K562 treated with DMSO at 1 percent for 12 hours (cell line): ENCODE measurements around the gene PSG3. TPM values are rescaled to one million over a fixed set of nuclear protein-coding genes. Genes with fewer than 3 reads are reported as not detected.

ENCODE experiments used
- total RNA-seq: library from RNA; unstranded; fragments of 300-600 nt; gene quantifications from 2 replicates; pipeline ENCODE4 v1.2.3, GENCODE V29; 2022; ENCODE audit not compliant: insufficient read depth

PSG3 gene
- not detected in 2 replicates for total RNA-seq

DNA sequence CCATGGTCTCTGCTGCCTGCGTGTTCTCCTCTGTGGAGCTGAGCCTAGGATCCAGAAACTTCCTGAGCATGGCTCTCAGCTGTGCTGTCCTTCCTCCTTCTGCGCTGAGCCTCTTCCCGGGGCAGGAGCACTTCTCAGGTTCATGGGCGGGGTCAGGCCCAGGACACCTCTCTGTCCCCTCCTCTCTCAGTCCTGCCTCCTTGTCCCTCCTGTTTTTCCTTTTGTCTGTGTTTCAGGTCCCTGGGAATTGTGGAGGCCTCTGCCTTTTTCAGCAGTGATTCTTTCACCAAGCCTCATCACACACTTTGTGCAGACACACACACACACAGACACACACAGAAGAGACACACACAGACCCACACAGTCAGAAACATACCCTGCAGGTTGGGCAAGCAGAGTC lies at the start of gene PSG3:
Gene PSG3 (minus strand): TSS at position 101 of the 400 bp plus-strand sequence. CDS start 97 bp downstream, at position 4.

Other genes starting within 250 kb of the PSG3 start
- gene CEACAM1, start 212.0 kb downstream of the PSG3 start, total RNA-seq, result 0.51 and 2.5 TPM in 2 replicates
- gene CEACAM8, start 145.6 kb downstream of the PSG3 start, total RNA-seq, result not detected in 2 replicates
- not detected in 2 replicates for gene PSG8, start 25.2 kb upstream of the PSG3 start, total RNA-seq
- gene PSG1, start 139.2 kb upstream of the PSG3 start, total RNA-seq, result not detected in 2 replicates
- not detected in 2 replicates for gene PSG6, start 177.4 kb upstream of the PSG3 start, total RNA-seq
- gene PSG7, start 196.7 kb upstream of the PSG3 start, total RNA-seq, result not detected in 2 replicates